CD4-positive, alpha-beta T cell treated with Interleukin-15 for 1 hour (primary cell): ENCODE measurements around the gene METTL25B.

Experiments
- DNase-seq: peaks from one replicate; pipeline ENCODE4 v3.0.0-alpha.2; 2020

The METTL25B gene

GRCh38 chr1:156773607-156774006, 45.3 kb downstream of the METTL25B start:
- no peak for DNase-seq

DNA sequence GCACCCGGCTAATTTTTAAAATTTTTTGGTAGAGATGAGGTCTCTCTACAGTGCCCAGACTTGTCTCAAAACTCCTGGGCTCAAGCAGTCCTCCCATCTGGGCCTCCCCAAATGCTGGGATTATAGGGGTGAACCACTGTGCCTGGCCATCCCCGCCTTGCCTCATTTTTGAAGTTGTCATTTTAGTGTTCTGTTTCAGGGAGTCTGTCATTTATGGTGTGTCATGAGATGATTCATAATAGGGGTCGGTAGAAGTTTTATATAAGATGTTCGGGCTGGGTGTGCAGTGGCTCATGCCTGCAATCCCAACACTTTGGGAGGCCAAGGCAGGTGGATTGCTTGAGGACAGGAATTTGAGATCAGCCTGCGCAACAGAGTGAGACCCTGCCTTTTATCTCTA, 47.5 kb downstream of the METTL25B start:
- DNase-seq, result no peak

GRCh38 chr1:156776942-156777341, 48.7 kb downstream of the METTL25B start:
- DNase-seq, result no peak

DNA sequence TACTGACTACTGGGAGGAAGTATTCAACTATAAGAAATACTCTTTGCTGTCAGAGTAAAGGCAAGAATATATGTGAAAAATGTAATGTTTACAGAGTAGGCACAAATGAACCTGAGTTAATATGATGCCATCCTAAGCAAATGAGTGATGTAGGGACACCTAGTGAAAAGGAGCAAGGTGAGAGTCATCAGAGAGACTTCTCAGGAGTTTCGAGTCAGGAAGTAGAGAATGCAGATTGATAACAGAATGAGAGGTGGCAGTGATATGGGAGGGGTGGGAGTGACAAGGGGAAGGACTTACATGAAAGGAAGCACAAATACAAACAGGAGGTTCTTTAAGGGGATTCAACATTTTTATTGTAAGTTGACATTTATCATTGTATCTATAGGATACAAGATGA, 49.3 kb downstream of the METTL25B start:
- DNase-seq, result no peak

DNA sequence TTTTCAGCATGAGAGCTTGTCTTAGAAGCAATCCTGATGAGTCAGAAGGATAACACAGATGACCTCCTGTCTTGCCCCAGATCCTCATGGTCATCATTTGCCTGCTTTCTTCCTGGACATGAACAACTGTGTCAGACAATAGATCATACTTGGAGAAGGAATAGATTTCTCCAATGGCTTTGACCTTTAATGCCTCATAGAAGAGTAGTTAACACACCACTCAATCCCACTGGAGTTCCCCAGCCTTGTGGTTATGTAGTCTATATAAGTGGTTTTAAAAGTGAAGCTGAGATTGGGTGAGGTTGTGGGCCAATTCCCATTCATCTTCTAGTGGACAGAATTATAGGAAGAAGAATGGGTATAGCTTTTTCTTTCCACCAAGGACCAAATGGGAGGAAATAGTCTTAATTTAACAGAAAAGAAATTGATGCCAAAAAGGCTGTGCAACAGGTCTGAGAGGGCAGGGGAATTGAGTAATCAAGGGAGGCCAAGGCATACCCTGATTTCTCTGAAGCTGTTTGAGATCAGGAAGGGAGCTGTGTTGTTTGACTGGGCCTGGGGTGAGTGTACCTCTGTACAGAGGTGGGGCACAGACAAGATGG, 53.4 kb downstream of the METTL25B start:
- DNase-seq, result no peak

DNA sequence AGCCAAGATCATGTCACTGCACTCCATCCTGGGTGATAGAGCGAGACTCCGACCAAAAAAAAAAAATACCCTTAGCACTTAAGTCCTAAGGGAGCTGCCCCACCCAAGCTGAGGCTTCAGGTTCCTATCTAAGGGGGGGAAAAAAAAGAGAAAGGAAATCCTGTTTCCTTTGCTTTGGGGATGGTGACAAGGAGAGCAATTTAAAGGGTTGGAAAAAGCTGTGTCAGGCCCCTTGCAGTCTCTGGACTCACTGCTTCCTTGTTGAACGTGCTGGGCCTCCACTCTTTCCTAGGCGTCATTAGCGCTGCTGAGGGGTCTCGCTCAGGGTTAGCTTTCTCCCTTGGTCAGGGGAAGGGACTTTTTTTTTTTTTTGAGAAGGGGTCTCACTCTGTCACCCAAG, 57.2 kb downstream of the METTL25B start:
- no peak for DNase-seq
